Fibroblast of villous mesenchyme (primary cell): ENCODE measurements around the gene KIAA1549. TPM values are rescaled to one million over a fixed set of nuclear protein-coding genes. Genes with fewer than 3 reads are reported as not detected.

Experiments used
- DNase-seq: peaks from one replicate; pipeline ENCODE4 v3.0.0-alpha.2; 2010; ENCODE audit warnings: low read depth
- H3K4me3 ChIP-seq: 2 replicates; pipeline ENCODE4 v1.5.1; 2011; ENCODE audit warnings: low read depth, mild to moderate bottlenecking, low read length
- total RNA-seq: library from RNA; depleted of rRNA; stranded (reverse); fragments of >200 nt; gene quantifications from 2 replicates; pipeline ENCODE4 v1.2.3, GENCODE V29; 2012
- TF ChIP-seq, protein P1 (sequence below): IDR thresholded peaks from 2 replicates; pipeline ENCODE4 v1.5.1; 2012; ENCODE audit warnings: low read depth, mild to moderate bottlenecking, low read length; ENCODE audit not compliant: insufficient read depth

The KIAA1549 gene
- total RNA-seq, 1 donor, result 2.6 TPM

DNA sequence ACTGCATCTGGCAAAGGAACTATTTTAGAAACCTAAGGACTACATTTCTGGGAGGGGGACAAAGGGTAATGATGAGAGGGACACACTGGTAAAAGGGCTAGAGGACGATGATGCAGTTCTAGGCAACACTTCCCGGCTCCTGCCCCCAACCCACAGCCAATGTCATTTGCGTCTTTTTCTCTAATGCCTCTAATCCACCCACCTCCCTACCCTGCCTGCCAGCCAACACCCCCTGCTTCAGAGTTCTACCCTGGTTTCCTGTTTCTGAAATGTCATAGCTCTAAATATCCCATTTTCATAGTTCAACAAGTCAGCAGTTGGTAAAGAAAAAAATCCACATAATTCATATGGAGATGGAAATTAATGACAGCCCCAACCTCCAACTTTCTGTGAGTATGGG is 79.0 kb downstream of the KIAA1549 start:
- TF ChIP-seq, protein P1, sequence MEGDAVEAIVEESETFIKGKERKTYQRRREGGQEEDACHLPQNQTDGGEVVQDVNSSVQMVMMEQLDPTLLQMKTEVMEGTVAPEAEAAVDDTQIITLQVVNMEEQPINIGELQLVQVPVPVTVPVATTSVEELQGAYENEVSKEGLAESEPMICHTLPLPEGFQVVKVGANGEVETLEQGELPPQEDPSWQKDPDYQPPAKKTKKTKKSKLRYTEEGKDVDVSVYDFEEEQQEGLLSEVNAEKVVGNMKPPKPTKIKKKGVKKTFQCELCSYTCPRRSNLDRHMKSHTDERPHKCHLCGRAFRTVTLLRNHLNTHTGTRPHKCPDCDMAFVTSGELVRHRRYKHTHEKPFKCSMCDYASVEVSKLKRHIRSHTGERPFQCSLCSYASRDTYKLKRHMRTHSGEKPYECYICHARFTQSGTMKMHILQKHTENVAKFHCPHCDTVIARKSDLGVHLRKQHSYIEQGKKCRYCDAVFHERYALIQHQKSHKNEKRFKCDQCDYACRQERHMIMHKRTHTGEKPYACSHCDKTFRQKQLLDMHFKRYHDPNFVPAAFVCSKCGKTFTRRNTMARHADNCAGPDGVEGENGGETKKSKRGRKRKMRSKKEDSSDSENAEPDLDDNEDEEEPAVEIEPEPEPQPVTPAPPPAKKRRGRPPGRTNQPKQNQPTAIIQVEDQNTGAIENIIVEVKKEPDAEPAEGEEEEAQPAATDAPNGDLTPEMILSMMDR, result no peak
- no peak overlapping the region for H3K4me3 ChIP-seq
- no peak for DNase-seq

DNA sequence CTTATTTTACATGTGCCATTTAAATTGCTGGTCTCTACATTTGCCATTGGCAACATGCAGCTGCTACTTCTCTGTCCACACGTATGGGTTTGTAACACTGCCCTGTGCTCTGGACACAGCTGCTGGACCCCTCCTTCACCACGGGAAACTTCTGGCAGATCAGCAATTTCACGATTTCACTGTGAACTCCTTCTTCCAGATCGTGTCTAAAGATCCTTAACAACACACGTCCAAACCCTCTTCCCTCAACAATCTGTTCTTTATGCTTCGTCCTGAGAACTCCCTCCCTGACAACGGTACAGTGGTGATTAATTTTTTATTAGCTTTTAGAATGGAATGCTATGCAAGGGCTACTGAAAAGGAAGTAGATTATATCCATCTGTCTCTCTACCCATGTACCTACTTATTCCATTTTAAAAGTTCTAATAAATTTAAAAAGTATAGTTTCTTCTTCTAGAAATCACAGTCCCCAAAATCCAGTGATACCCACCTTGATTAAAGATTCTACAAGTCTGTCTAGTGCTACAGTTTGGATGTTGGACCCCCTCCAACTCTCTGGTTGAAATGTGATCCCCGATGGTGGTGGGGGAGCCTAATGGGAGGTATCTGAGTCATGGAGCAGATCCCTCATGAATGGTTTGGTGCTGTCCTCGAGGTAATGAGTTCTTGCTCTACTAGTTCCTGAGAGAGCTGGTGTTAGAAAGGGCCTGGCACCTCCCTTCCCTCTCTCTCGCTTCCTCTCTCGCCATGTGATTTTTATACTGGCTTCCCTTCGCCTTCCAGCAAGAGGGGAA is 81.0 kb downstream of the KIAA1549 start:
- TF ChIP-seq, protein P1, result no peak
- DNase-seq, result peak; percentile 48

DNA sequence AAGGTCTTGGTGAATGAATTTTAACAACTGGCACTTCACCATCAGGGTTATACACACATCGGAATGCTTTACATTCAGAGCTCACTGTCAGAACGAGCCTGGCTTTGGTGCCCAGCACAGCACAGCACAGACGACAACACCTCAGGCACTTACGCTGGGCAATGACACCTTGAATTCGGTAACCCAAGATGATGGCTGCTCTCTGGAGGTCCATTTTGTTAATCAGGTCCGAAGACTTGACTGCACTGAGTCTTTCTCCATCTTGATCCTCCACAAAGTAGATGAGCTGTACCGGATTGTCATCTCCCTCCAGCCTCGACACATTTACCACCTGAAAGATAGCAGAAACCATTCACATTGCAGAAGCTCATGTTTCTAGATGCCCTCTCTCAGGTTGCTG is 82.4 kb downstream of the KIAA1549 start:
- no peak for DNase-seq
- TF ChIP-seq, protein P1, result no peak
- H3K4me3 ChIP-seq, result no peak overlapping the region

More for the DNA sequence above, 81.0 kb downstream of the KIAA1549 start:
- no peak overlapping the region for H3K4me3 ChIP-seq

DNA sequence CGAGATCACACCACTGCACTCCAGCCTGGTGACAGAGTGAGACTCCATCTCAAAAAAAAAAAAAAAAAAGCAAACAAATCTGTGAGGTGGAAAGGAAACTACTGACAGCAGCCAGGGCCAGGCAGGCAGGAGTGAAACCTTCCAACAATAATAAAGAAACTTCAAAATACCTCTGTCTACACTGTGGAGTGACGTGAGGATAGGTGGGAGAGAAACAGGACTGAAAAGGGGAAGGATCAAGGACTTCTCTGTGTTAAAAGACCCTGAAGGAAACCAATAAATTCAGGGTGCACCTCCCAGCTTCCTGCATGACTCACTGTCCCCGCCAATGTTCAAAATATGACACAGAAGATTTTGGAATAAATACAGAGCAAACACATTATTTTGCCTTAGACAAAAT is 82.9 kb downstream of the KIAA1549 start:
- TF ChIP-seq, protein P1, result no peak
- H3K4me3 ChIP-seq, result no peak overlapping the region
- DNase-seq, result no peak

DNA sequence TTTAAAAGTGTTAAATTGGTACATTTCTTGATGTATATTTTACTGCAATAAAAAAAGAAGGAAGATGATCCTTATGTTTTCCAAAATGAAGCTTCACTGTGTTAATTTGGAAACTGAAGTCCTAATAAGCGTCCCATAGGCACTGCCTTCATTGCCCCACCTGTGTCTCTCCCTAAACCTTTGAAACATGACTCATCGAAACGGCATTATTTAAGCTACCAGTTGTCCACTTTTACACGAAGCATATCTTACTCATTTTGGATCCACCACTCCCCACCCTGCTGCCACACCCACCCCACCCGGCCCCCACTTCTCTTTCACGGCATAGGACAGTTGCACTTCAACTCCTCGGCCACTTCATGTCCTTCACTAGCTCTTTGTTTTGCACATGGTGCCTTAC is 85.5 kb downstream of the KIAA1549 start:
- TF ChIP-seq, protein P1, result no peak
- DNase-seq, result no peak
- no peak overlapping the region for H3K4me3 ChIP-seq

DNA sequence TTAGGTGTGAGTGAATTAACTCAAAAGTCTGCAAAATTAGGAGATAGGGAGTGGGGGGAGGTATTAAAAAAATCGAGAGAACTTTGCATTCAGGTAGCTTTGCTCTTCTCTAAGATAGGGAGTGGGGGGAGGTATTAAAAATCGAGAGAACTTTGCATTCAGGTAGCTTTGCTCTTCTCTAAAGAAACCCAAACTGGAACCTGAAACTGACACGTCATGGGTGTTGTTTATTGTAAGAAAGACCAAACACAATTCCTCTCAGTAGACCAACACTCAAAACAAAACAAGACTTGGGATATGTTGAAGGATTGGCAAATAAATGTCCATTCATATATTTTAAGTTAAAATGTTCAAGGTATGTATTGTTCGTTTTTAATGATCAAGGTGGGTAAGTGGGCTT is 87.9 kb downstream of the KIAA1549 start:
- no peak for DNase-seq
- TF ChIP-seq, protein P1, result no peak
- no peak overlapping the region for H3K4me3 ChIP-seq

DNA sequence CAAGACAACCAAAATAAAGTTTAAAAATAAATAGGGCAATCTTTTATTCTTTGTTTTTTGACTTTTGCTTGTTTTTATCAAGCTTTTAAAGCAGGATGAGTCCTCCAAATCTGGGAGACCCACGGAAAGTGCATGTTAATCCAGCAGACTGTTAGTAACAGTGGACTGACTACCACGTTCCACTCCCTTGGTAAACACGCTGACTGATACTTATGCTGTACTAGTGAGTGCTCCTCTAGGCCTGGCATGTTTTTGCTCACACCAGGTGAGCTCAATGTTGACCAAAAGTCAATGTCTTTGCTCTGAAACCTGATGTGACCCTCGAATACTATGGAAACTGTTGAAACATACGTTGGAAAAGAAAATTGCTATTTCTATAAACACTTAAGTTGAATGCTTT is 88.4 kb downstream of the KIAA1549 start:
- H3K4me3 ChIP-seq, result no peak overlapping the region
- DNase-seq, result no peak
- TF ChIP-seq, protein P1, result no peak
